ENCODE results near the gene STAB2.

STAB2 gene

GRCh38 chr12:103751600-103751999, 164.5 kb downstream of the STAB2 start:
- no peak for TF ChIP-seq CTCF (IDR thresholded peaks at IDR 0.05)

GRCh38 chr12:103755425-103755824, 168.4 kb downstream of the STAB2 start:
- TF ChIP-seq CTCF (IDR thresholded peaks at IDR 0.05) = no peak

- TF ChIP-seq CTCF (IDR thresholded peaks at IDR 0.05) = no peak
Measured at GRCh38 chr12:103756443-103756842, 169.4 kb downstream of the STAB2 start.

- TF ChIP-seq CTCF (IDR thresholded peaks at IDR 0.05) = no peak
Measured at GRCh38 chr12:103757248-103757647, 170.2 kb downstream of the STAB2 start.

GRCh38 chr12:103758310-103759089, 171.4 kb downstream of the STAB2 start:
- TF ChIP-seq CTCF (IDR thresholded peaks at IDR 0.05) = no peak

- TF ChIP-seq CTCF (IDR thresholded peaks at IDR 0.05) = no peak
Measured at GRCh38 chr12:103762473-103762872, 175.4 kb downstream of the STAB2 start.

GRCh38 chr12:103765322-103765721, 178.2 kb downstream of the STAB2 start:
- TF ChIP-seq CTCF (IDR thresholded peaks at IDR 0.05) = no peak

GRCh38 chr12:103766028-103766427, 179.0 kb downstream of the STAB2 start:
- TF ChIP-seq CTCF (IDR thresholded peaks at IDR 0.05) = no peak

Measured in LNCAP (cell line).